Measurements from ENCODE around the gene POLE.

- TF ChIP-seq POLR2A (IDR thresholded peaks at IDR 0.05), result no peak
- TF ChIP-seq CTCF (IDR thresholded peaks at IDR 0.05), result no peak
- TF ChIP-seq POLR2AphosphoS5 (IDR thresholded peaks at IDR 0.05), result no peak
- TF ChIP-seq EP300 (IDR thresholded peaks at IDR 0.05), result no peak
Measured at GRCh38 chr12:132615579-132616038, 71.5 kb downstream of the POLE start.

Measured in gastroesophageal sphincter (tissue), 3 donors.